Osteoblast (primary cell): ENCODE results near the gene TTC9B. TPM values are rescaled to one million over a fixed set of nuclear protein-coding genes. Genes with fewer than 3 reads are reported as not detected.

Source experiments
- DNase-seq: peaks from one replicate; pipeline ENCODE4 v3.0.0; 2011; ENCODE audit warnings: low spot score, mixed read lengths; ENCODE audit not compliant: insufficient read length; ENCODE audit errors: missing footprints
- H2AFZ ChIP-seq: 2 replicates; pipeline ENCODE4 v1.6.0; 2011; ENCODE audit warnings: mild to moderate bottlenecking, low read length
- H3K27ac ChIP-seq: 2 replicates; pipeline ENCODE4 v1.5.1; 2011; ENCODE audit warnings: mild to moderate bottlenecking, low read depth, low read length, moderate library complexity
- H3K27me3 ChIP-seq: 2 replicates; pipeline ENCODE4 v1.6.0; 2012; ENCODE audit warnings: mild to moderate bottlenecking, control low read depth, inconsistent platforms, low read length, moderate library complexity; ENCODE audit not compliant: insufficient read depth
- H3K36me3 ChIP-seq: 2 replicates; pipeline ENCODE4 v1.5.1; 2011; ENCODE audit warnings: mild to moderate bottlenecking, low read length, control low read depth, moderate library complexity; ENCODE audit not compliant: insufficient read depth
- H3K4me1 ChIP-seq: 2 replicates; pipeline ENCODE4 v1.5.1; 2011; ENCODE audit warnings: mild to moderate bottlenecking, low read length, control low read depth, moderate library complexity; ENCODE audit not compliant: insufficient read depth
- H3K4me2 ChIP-seq: 2 replicates; pipeline ENCODE4 v1.6.0; 2011; ENCODE audit warnings: mild to moderate bottlenecking, low read length; ENCODE audit not compliant: insufficient read depth
- H3K4me3 ChIP-seq: fragments of 200-600 bp; sonication (generic); 3 replicates; pipeline ENCODE4 v1.5.1; 2012; ENCODE audit warnings: mild to moderate bottlenecking, low read length, inconsistent platforms; ENCODE audit not compliant: insufficient read depth
- H3K79me2 ChIP-seq: 2 replicates; pipeline ENCODE4 v1.6.0; 2012; ENCODE audit warnings: mild to moderate bottlenecking, low read length, control low read depth, inconsistent platforms; ENCODE audit not compliant: insufficient read depth
- H3K9me3 ChIP-seq: 2 replicates; pipeline ENCODE4 v1.5.1; 2011; ENCODE audit warnings: low read depth, low read length, control low read depth
- H4K20me1 ChIP-seq: 2 replicates; pipeline ENCODE4 v1.6.0; 2012; ENCODE audit warnings: mild to moderate bottlenecking, low read length, control low read depth; ENCODE audit not compliant: insufficient read depth
- total RNA-seq: library from RNA; depleted of rRNA; stranded (reverse); fragments of >200 nt; gene quantifications from 2 replicates; pipeline ENCODE4 v1.2.3, GENCODE V29; 2012
- TF ChIP-seq, protein P1 (sequence below): IDR thresholded peaks from 2 replicates; pipeline ENCODE4 v1.5.1; 2011; ENCODE audit warnings: mild to moderate bottlenecking, low read depth, low read length, moderate library complexity; ENCODE audit errors: extremely low read depth

TTC9B gene
- total RNA-seq, 1 donor: not detected

DNA sequence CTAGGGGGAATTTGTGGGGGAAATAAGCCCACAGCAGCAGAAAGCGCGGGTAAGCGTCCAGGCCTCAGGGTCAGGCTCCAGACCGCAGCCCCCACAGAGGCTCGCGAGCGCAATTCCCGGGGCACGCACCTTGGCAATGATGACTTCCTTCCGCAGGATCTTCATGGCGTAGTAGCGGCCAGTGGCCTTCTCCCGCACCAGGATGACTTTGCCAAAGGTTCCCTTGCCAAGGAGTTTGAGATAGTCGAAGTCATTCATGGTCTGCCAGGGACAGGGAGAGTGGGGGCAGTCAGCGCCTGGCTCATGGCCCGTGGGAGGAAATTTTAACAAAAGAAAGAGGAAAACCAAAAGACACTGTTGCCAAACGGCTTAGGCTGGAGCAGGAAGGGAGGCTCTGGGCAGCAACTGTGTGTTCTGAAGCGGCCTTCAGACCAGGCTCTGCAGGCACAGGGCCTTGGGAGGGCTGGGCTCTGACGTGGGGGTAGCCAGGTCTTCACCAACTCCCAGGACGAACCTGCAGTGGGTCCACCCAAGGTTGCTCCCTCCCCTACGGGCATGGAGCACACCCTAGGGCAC lies 23.7 kb upstream of the TTC9B start:
- H3K4me1 ChIP-seq: no peaks in the 10 kb centered on the region
- DNase-seq: peak; percentile 80
- no peaks in the 10 kb centered on the region for H3K27me3 ChIP-seq
- H3K4me2 ChIP-seq: no peak overlapping the region
- H3K4me3 ChIP-seq: no peak overlapping the region
- H3K27ac ChIP-seq: peak overlapping the region; percentile 27
- H2AFZ ChIP-seq: no peak overlapping the region
- peaks cover 28% of the 10 kb centered on the region for H3K36me3 ChIP-seq
- TF ChIP-seq, protein P1, sequence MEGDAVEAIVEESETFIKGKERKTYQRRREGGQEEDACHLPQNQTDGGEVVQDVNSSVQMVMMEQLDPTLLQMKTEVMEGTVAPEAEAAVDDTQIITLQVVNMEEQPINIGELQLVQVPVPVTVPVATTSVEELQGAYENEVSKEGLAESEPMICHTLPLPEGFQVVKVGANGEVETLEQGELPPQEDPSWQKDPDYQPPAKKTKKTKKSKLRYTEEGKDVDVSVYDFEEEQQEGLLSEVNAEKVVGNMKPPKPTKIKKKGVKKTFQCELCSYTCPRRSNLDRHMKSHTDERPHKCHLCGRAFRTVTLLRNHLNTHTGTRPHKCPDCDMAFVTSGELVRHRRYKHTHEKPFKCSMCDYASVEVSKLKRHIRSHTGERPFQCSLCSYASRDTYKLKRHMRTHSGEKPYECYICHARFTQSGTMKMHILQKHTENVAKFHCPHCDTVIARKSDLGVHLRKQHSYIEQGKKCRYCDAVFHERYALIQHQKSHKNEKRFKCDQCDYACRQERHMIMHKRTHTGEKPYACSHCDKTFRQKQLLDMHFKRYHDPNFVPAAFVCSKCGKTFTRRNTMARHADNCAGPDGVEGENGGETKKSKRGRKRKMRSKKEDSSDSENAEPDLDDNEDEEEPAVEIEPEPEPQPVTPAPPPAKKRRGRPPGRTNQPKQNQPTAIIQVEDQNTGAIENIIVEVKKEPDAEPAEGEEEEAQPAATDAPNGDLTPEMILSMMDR: no peak
- H3K9me3 ChIP-seq: no peaks in the 10 kb centered on the region
- H4K20me1 ChIP-seq: peaks cover 22% of the 10 kb centered on the region
- peaks cover 26% of the 10 kb centered on the region for H3K79me2 ChIP-seq

DNA sequence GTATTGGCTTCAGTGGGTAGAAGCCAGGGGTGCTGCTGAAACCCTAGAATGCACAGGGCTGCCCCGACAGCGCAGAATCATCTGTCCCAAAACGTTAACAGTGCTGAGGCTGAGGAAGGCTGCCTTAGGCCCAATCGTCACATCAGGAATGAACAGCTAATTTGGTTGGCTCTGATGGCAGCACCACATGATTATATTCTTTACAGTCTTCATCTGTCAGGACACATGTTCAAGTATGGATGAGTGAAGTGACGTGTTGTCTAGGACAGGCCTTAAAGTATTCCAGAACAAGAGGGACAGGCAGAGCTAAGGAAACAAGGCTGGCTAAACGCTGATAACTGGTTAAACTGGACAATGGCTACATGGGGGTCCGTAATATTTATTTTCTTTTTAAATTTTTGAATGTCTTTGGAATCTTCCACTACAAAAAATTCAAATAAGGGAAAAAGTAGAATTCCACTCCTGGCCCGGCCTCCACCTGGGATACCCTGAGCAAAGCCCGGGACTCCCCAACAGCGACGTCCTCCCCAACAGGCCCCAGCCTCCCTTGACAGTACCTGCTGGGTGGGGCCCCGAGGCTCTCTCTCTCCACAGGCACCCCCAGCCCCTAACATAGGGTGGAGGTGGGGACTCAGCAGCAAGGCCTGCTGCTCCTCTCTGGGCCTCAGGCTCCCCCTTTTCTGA lies 23.1 kb upstream of the TTC9B start:
- no peak overlapping the region for H3K4me3 ChIP-seq
- no peak overlapping the region for H2AFZ ChIP-seq
- H4K20me1 ChIP-seq: peaks cover 22% of the 10 kb centered on the region
- TF ChIP-seq, protein P1: no peak
- DNase-seq: peak; percentile 86
- H3K79me2 ChIP-seq: peaks cover 20% of the 10 kb centered on the region
- H3K27me3 ChIP-seq: no peaks in the 10 kb centered on the region
- H3K4me2 ChIP-seq: no peak overlapping the region
- no peaks in the 10 kb centered on the region for H3K4me1 ChIP-seq
- H3K36me3 ChIP-seq: peaks cover 29% of the 10 kb centered on the region
- no peak overlapping the region for H3K27ac ChIP-seq
- no peaks in the 10 kb centered on the region for H3K9me3 ChIP-seq

DNA sequence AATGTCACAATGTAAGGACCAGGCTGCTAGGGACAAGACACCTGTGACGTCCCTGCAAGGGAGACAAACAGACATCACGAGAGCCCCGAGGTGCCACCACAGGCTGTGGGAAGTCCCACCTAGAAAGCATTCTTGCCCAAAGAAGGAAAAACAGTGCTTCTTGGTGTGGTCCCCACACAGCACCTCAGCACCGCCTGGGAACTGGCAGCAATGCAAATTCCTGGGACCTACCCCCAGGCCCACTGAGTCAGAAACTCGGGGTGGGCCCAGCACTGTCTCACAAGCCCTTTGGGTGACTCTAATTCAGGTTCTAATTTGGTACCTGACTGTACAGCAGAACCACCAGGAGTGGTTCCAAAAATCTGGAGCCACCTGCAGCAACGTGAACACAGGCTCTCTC lies 22.1 kb upstream of the TTC9B start:
- no peak overlapping the region for H3K27ac ChIP-seq
- H3K79me2 ChIP-seq: peaks cover 15% of the 10 kb centered on the region
- peaks cover 17% of the 10 kb centered on the region for H4K20me1 ChIP-seq
- peaks cover 29% of the 10 kb centered on the region for H3K36me3 ChIP-seq
- H3K4me1 ChIP-seq: no peaks in the 10 kb centered on the region
- H2AFZ ChIP-seq: no peak overlapping the region
- no peaks in the 10 kb centered on the region for H3K27me3 ChIP-seq
- TF ChIP-seq, protein P1: no peak
- H3K9me3 ChIP-seq: no peaks in the 10 kb centered on the region
- H3K4me2 ChIP-seq: no peak overlapping the region
- H3K4me3 ChIP-seq: no peak overlapping the region
- DNase-seq: no peak

DNA sequence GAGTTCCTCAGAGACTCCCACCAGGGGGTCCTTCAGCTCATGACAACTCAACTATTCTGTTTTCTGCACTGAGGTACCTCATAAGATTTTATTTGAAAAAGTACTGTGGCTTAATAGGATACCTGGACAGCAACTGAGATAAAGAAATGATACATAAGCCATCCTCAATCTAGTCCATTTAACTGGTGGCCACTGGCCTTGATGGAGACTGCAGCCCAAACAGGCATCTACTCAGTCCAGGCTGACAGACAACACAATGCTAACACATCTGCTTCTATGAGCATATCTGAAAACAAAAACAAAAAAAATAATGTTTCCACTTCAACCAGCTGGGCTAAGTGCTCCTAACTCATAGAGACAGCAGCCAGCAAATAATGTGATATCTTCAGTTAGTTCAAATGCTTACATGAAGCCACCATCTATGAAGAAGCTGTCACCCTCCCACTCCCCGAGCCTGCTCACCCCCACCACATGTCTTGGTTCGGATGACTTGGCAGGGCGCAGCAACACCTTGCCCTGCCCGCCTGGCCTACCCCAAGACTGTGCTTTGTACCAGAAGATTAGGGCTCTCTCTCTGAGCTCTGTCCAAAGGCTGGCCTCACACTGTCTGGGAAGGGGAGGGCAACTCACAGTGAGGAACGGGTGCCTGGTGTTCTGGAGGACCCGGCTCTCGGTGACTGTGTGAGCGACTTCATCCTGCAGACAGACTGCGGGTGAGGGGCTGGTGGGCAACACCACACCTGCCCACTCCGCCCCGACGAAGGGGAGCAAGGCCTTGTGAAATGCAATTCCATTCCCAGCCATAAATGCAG lies 21.4 kb upstream of the TTC9B start:
- peaks cover 29% of the 10 kb centered on the region for H3K36me3 ChIP-seq
- H3K4me3 ChIP-seq: no peak overlapping the region
- TF ChIP-seq, protein P1: no peak
- peaks cover 9% of the 10 kb centered on the region for H3K79me2 ChIP-seq
- DNase-seq: peak; percentile 49
- peaks cover 10% of the 10 kb centered on the region for H4K20me1 ChIP-seq
- H3K27me3 ChIP-seq: no peaks in the 10 kb centered on the region
- no peak overlapping the region for H2AFZ ChIP-seq
- no peaks in the 10 kb centered on the region for H3K4me1 ChIP-seq
- no peaks in the 10 kb centered on the region for H3K9me3 ChIP-seq
- no peak overlapping the region for H3K4me2 ChIP-seq
- H3K27ac ChIP-seq: no peak overlapping the region
